PC-3 (cell line): Measurements from ENCODE around the gene DCLK1. TPM values are rescaled to one million over a fixed set of nuclear protein-coding genes. Genes with fewer than 3 reads are reported as not detected.

Source experiments
- ATAC-seq: fragments of 200-7000 bp; cut with Tn5 transposase; 2 replicates; pipeline ENCODE4 v1.9.1; 2020; ENCODE audit warnings: mild to moderate bottlenecking, moderate library complexity
- BruUV-seq: library from RNA; stranded (reverse); fragments of 400-500 nt; replicated peaks from 2 replicates; lab custom pipeline; 2021; lab: Mats Ljungman, UMichigan
- CTCF ChIA-PET: fragments of 300-600 bp; sonication (Branson Sonifier 250); formaldehyde crosslinking; loops from one replicate; lab custom pipeline; 2022; ENCODE audit warnings: antibody characterized with exemption; lab: Charles Lee
- POLR2A ChIA-PET: fragments of 300-600 bp; sonication (Branson Sonifier 250); formaldehyde crosslinking; loops from one replicate; lab custom pipeline; 2022; ENCODE audit warnings: antibody characterized with exemption; ENCODE audit not compliant: unreplicated experiment; lab: Charles Lee
- DNase-seq: peaks from one replicate; pipeline ENCODE4 v3.0.0-alpha.2; 2015
- H2AFZ ChIP-seq: fragments of 300-600 bp; sonication (generic); 2 replicates; pipeline ENCODE4 v1.6.0; 2016; ENCODE audit warnings: antibody characterized with exemption, low read length
- H3F3A ChIP-seq: fragments of 300-600 bp; sonication (generic); one replicate; pipeline ENCODE4 v1.6.0; 2017; ENCODE audit warnings: antibody characterized with exemption, low read length, control low read depth, mild to moderate bottlenecking; ENCODE audit not compliant: unreplicated experiment
- H3K27ac ChIP-seq: fragments of 300-600 bp; sonication (generic); 2 replicates; pipeline ENCODE4 v1.5.1; 2016; ENCODE audit warnings: mild to moderate bottlenecking, low read length
- H3K27me3 ChIP-seq: fragments of 300-600 bp; sonication (generic); 2 replicates; pipeline ENCODE4 v1.6.1; 2016; ENCODE audit warnings: low read length, mixed read lengths
- H3K36me3 ChIP-seq: fragments of 300-600 bp; sonication (generic); 2 replicates; pipeline ENCODE4 v1.6.1; 2016; ENCODE audit warnings: low read depth, mixed run types, low read length, mixed read lengths
- H3K4me1 ChIP-seq: fragments of 300-600 bp; sonication (generic); 2 replicates; pipeline ENCODE4 v1.5.1; 2016; ENCODE audit warnings: low read length; ENCODE audit not compliant: insufficient read depth
- H3K4me2 ChIP-seq: fragments of 300-600 bp; sonication (generic); 2 replicates; pipeline ENCODE4 v1.6.0; 2016; ENCODE audit warnings: low read length
- H3K4me3 ChIP-seq: fragments of 300-600 bp; sonication (generic); 2 replicates; pipeline ENCODE4 v1.5.1; 2016; ENCODE audit warnings: mild to moderate bottlenecking, low read length, mixed read lengths
- H3K79me2 ChIP-seq: fragments of 300-600 bp; sonication (generic); 2 replicates; pipeline ENCODE4 v1.6.1; 2017; ENCODE audit warnings: low read length, mixed read lengths
- H3K9ac ChIP-seq: fragments of 300-600 bp; sonication (generic); 2 replicates; pipeline ENCODE4 v1.6.0; 2016; ENCODE audit warnings: mild to moderate bottlenecking, low read length
- H3K9me2 ChIP-seq: fragments of 300-600 bp; sonication (generic); replicated peaks from 2 replicates; pipeline ENCODE4 v1.6.1; 2016; ENCODE audit warnings: mixed run types, low read length, mixed read lengths
- H3K9me3 ChIP-seq: fragments of 300-600 bp; sonication (generic); 2 replicates; pipeline ENCODE4 v1.6.1; 2016; ENCODE audit warnings: low read length, mixed read lengths
- H4K20me1 ChIP-seq: fragments of 300-600 bp; sonication (generic); 2 replicates; pipeline ENCODE4 v1.6.1; 2016; ENCODE audit warnings: low read length, mixed read lengths
- CTCF ChIP-seq: fragments of 300-600 bp; sonication (generic); conservative IDR thresholded peaks from 2 replicates; pipeline ENCODE4 v1.5.1; 2017; ENCODE audit warnings: antibody characterized with exemption, low read depth, mild to moderate bottlenecking, low read length
- EZH2 ChIP-seq: fragments of 300-600 bp; sonication (generic); IDR thresholded peaks from one replicate; pipeline ENCODE4 v1.6.1; 2017; ENCODE audit warnings: antibody characterized with exemption, mild to moderate bottlenecking, low read length; ENCODE audit not compliant: unreplicated experiment
- EZH2phosphoT487 ChIP-seq: fragments of 300-600 bp; sonication (generic); IDR thresholded peaks from 2 replicates; pipeline ENCODE4 v1.6.1; 2018; ENCODE audit warnings: mild to moderate bottlenecking, antibody characterized with exemption, low read length, borderline replicate concordance
- intact Hi-C: fragments of 100-400 bp; cut with micrococcal nuclease; formaldehyde crosslinking; loops from 2 replicates; pipeline ENCODE4 v1.9.0; 2023
- total RNA-seq: library from RNA; depleted of rRNA; stranded (reverse); fragments of >200 nt; gene quantifications from 2 replicates; pipeline ENCODE4 v1.2.3, GENCODE V29; 2014

The DCLK1 gene
- total RNA-seq, 1 experiment from 2014 or later = not detected

GRCh38 chr13:35787937-35788336, 343.2 kb downstream of the DCLK1 start:
- Histone ChIP-seq H3K4me3 (no peak overlapping the region), H3K4me2 (no peak overlapping the region), H4K20me1 (no peaks in the 10 kb centered on the region), H2AFZ (no peak overlapping the region), H3K4me1 (0 out of 2 replicates have a peak, but pooled peaks cover 14% of the 10 kb centered on the region), H3K79me2 (no peaks in the 10 kb centered on the region), H3K27ac (no peak overlapping the region), H3K9me3 (no peaks in the 10 kb centered on the region), H3K9ac (no peak overlapping the region), H3F3A (no peaks in the 10 kb centered on the region), H3K27me3 (no peaks in the 10 kb centered on the region), H3K9me2 (no peaks in the 10 kb centered on the region), H3K36me3 (no peaks in the 10 kb centered on the region)
- intact Hi-C loops = loop anchor here (10.0 kb wide), 2 partner anchors 63 to 153 kb away; no protein-coding TSS in a partner anchor
- no peak for DNase-seq
- ChIA-PET POLR2A (no interaction called here), CTCF (no interaction called here)
- TF ChIP-seq EZH2 = no peak
- TF ChIP-seq EZH2phosphoT487 = no peak
- TF ChIP-seq CTCF = no peak
- no TSS peak for BruUV-seq
- no peak for ATAC-seq

- Histone ChIP-seq H2AFZ (no peak overlapping the region), H3K9ac (no peak overlapping the region), H3K36me3 (no peaks in the 10 kb centered on the region), H3K79me2 (no peaks in the 10 kb centered on the region), H3K9me2 (no peaks in the 10 kb centered on the region), H3K4me3 (no peak overlapping the region), H3K27me3 (no peaks in the 10 kb centered on the region), H3F3A (no peaks in the 10 kb centered on the region), H3K9me3 (no peaks in the 10 kb centered on the region), H3K27ac (no peak overlapping the region), H3K4me2 (no peak overlapping the region), H3K4me1 (0 out of 2 replicates have a peak, but pooled peaks cover under 1% of the 10 kb centered on the region), H4K20me1 (no peaks in the 10 kb centered on the region)
- BruUV-seq = no TSS peak
- DNase-seq = no peak
- ATAC-seq = no peak
- TF ChIP-seq CTCF = no peak
- no peak for TF ChIP-seq EZH2phosphoT487
- no peak for TF ChIP-seq EZH2
- intact Hi-C loops = loop anchor here (10.0 kb wide), 2 partner anchors 61 to 151 kb away; no protein-coding TSS in a partner anchor
- POLR2A ChIA-PET = no interaction called here
- CTCF ChIA-PET = no interaction called here
Observed at GRCh38 chr13:35785576-35786303, 345.4 kb downstream of the DCLK1 start.
